ENCODE measurements around the gene ACOT12.
"Not testable (repeated sequence)": the region's sequence is repeated elsewhere in the genome, so short reads cannot be mapped to it uniquely, and the experiment has no call there.

ACOT12 gene

DNA sequence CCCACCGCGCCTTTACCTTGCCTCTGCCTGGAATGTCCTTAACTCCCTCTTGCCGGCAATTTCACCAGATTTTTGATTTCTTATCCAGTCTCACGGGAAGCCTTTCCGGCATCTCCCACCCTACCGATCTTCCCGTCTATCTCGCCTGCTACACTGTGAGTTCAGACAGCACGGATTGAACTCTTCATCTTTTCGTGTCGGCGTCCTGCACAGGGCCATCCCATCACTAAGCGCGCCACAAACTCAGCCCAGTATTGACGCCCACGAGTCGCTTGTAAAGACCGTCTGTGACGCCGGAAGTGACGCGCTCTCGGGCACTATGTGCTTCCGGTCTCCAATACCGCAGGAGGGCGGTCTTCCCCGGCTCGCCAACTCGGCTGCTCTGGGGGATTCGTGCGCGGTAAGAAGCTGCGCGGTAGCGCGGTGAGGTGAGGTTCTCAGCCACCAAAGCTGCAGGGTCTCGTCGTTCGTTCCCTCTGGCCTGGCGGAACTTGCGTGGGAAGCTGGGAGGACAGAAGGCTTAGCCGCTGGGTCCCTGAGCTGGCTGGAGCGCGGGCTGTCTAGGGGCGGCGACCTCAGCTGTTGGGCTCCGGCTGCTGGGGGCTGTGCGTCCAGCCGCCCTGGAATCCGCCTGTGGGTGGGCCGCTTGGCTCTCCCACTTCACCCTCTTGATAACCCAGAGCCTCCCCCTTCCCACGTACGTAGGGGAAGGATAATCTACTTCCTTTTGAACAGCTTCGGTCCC, 92.5 kb downstream of the ACOT12 start, which contains the start of gene ZCCHC9 (continued):
- no peak for TF ChIP-seq TCF4 (CRISPR knock-in tag; IDR thresholded peaks at IDR 0.05; ENCODE audit: borderline replicate concordance)

DNA sequence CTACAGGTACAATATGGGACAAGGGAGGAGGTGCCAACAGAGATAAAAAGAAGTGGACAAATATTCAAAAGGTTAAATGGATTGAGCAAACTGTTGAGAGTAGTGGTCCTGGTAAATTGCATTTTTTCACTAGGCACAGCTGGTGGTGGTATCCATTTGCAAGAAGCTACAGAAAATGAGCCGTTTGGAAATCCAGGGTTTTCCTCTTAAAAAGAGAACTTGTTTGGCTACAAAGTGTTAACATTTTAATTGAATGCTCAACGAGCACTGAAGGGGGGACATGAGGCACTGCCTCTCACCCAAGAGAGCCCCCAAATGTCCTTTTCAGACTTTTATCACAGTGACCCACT, 93.0 kb downstream of the ACOT12 start:
- no peak for ATAC-seq
- TF ChIP-seq SNAI2 (CRISPR knock-in tag; IDR thresholded peaks at IDR 0.05) (no peak), ZNF8 (CRISPR knock-in tag; IDR thresholded peaks at IDR 0.05) (no peak)
- TF ChIP-seq, protein P1, sequence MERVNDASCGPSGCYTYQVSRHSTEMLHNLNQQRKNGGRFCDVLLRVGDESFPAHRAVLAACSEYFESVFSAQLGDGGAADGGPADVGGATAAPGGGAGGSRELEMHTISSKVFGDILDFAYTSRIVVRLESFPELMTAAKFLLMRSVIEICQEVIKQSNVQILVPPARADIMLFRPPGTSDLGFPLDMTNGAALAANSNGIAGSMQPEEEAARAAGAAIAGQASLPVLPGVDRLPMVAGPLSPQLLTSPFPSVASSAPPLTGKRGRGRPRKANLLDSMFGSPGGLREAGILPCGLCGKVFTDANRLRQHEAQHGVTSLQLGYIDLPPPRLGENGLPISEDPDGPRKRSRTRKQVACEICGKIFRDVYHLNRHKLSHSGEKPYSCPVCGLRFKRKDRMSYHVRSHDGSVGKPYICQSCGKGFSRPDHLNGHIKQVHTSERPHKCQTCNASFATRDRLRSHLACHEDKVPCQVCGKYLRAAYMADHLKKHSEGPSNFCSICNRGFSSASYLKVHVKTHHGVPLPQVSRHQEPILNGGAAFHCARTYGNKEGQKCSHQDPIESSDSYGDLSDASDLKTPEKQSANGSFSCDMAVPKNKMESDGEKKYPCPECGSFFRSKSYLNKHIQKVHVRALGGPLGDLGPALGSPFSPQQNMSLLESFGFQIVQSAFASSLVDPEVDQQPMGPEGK (CRISPR knock-in tag; IDR thresholded peaks at IDR 0.05; ENCODE audit: borderline replicate concordance) = no peak

DNA sequence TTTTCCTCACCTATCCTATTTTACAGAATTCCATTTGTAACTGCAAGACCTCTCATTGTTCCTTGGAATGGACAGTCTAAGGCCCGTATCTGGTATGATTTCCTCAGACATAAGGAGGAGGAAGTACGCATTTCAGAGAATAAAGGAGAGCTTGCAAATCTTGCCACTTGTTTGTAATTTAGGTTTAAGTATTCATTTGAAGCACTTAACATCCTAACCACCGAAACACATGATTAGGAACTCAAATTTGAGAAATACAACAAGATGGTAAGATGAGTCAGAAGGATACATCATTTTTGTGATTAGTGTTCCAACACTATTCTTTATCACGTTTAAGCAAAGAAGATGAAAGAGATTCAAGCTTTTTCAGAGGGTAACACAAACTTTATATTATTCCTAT, 96.4 kb downstream of the ACOT12 start:
- no peak for ATAC-seq
- TF ChIP-seq ZNF70 (CRISPR knock-in tag; IDR thresholded peaks at IDR 0.05) (no peak), ZFP3 (CRISPR knock-in tag; IDR thresholded peaks at IDR 0.05) (no peak), BACH2 (CRISPR knock-in tag; IDR thresholded peaks at IDR 0.05; ENCODE audit: borderline replicate concordance) (no peak), ISL1 (CRISPR knock-in tag; IDR thresholded peaks at IDR 0.05) (no peak), PPARA (CRISPR knock-in tag; IDR thresholded peaks at IDR 0.05; ENCODE audit: borderline replicate concordance) (no peak), SNAI2 (CRISPR knock-in tag; IDR thresholded peaks at IDR 0.05) (no peak), GLIS3 (CRISPR knock-in tag; IDR thresholded peaks at IDR 0.05) (no peak)
- TF ChIP-seq, protein P2, sequence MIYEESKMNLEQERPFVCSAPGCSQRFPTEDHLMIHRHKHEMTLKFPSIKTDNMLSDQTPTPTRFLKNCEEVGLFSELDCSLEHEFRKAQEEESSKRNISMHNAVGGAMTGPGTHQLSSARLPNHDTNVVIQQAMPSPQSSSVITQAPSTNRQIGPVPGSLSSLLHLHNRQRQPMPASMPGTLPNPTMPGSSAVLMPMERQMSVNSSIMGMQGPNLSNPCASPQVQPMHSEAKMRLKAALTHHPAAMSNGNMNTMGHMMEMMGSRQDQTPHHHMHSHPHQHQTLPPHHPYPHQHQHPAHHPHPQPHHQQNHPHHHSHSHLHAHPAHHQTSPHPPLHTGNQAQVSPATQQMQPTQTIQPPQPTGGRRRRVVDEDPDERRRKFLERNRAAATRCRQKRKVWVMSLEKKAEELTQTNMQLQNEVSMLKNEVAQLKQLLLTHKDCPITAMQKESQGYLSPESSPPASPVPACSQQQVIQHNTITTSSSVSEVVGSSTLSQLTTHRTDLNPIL (CRISPR knock-in tag; IDR thresholded peaks at IDR 0.05; ENCODE audit: low read depth) = no peak
- TF ChIP-seq, protein P3, sequence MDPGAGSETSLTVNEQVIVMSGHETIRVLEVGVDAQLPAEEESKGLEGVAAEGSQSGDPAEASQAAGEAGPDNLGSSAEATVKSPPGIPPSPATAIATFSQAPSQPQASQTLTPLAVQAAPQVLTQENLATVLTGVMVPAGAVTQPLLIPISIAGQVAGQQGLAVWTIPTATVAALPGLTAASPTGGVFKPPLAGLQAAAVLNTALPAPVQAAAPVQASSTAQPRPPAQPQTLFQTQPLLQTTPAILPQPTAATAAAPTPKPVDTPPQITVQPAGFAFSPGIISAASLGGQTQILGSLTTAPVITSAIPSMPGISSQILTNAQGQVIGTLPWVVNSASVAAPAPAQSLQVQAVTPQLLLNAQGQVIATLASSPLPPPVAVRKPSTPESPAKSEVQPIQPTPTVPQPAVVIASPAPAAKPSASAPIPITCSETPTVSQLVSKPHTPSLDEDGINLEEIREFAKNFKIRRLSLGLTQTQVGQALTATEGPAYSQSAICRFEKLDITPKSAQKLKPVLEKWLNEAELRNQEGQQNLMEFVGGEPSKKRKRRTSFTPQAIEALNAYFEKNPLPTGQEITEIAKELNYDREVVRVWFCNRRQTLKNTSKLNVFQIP (CRISPR knock-in tag; IDR thresholded peaks at IDR 0.05; ENCODE audit: borderline replicate concordance, low read depth) = no peak
- TF ChIP-seq, protein P4, sequence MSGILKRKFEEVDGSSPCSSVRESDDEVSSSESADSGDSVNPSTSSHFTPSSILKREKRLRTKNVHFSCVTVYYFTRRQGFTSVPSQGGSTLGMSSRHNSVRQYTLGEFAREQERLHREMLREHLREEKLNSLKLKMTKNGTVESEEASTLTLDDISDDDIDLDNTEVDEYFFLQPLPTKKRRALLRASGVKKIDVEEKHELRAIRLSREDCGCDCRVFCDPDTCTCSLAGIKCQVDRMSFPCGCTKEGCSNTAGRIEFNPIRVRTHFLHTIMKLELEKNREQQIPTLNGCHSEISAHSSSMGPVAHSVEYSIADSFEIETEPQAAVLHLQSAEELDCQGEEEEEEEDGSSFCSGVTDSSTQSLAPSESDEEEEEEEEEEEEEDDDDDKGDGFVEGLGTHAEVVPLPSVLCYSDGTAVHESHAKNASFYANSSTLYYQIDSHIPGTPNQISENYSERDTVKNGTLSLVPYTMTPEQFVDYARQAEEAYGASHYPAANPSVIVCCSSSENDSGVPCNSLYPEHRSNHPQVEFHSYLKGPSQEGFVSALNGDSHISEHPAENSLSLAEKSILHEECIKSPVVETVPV (CRISPR knock-in tag; IDR thresholded peaks at IDR 0.05) = no peak
- TF ChIP-seq, protein P1 (CRISPR knock-in tag; IDR thresholded peaks at IDR 0.05; ENCODE audit: borderline replicate concordance) = no peak

DNA sequence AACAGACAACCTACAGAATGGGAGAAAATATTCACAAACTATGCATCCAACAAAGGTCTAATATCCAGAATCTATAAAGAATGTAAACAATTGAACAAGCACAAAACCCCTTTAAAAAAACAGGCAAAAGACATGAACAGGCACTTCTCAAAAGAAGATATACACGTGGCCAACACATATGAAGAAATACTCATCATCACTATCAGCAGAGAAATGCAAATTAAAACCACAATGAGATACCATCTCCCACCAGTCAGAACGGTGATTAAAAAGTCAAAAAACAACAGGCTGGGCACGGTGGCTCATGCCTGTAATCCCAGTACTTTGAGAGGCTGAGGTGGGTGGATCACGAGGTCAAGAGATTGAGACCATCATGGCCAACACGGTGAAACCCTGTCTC, 99.9 kb downstream of the ACOT12 start:
- ATAC-seq = not testable (repeated sequence)

DNA sequence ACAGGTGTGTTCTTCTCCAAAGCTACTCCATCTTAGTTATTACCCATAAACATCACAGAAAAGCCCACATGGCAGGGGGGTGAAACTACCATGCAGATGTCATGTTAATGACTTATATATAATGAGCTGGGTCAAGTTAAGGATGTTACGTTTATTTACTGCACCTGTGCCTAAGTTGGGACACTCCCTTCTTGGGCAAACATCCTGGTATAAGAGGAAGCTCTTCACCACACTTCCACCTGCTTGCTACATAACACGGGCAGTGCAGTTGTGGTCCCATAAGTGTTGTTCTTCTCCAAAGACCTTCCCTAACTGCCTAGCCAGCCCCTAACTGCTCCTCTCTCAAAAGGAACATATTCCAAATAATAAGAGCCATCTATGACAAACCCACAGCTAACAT, 101.8 kb downstream of the ACOT12 start:
- TF ChIP-seq, protein P2 (CRISPR knock-in tag; IDR thresholded peaks at IDR 0.05; ENCODE audit: low read depth) = no peak
- TF ChIP-seq RARB (CRISPR knock-in tag; IDR thresholded peaks at IDR 0.05) (no peak), ZNF565 (CRISPR knock-in tag; conservative IDR thresholded peaks at IDR 0.05; ENCODE audit: low read depth) (no peak)
- ATAC-seq = no peak

All from SK-N-SH treated with all-trans-retinoic acid at 6 μM for 48 hours (cell line).